GM12878 (cell line): ENCODE results near the gene HSP90AA1. TPM values are rescaled to one million over a fixed set of nuclear protein-coding genes. Genes with fewer than 3 reads are reported as not detected.

Experiments used
- ATAC-seq: fragments of 200-7000 bp; cut with Tn5 transposase; 3 replicates; pipeline ENCODE4 v1.9.1; 2020; ENCODE audit warnings: mild to moderate bottlenecking, moderate library complexity
- BruUV-seq: library from RNA; stranded (reverse); fragments of 400-500 nt; replicated peaks from 2 replicates; lab custom pipeline; 2021; lab: Mats Ljungman, UMichigan
- CTCF ChIA-PET: fragments of 300-600 bp; sonication (Branson Sonifier 250); formaldehyde crosslinking; extraction: SDS; loops from one replicate; lab custom pipeline; 2021; ENCODE audit warnings: inconsistent platforms; lab: Yijun Ruan, JAX
- POLR2A ChIA-PET: fragments of 350-600 bp; formaldehyde crosslinking; extraction: SDS; loops from one replicate; lab custom pipeline; 2021; ENCODE audit warnings: inconsistent platforms; lab: Charles Lee
- RAD21 ChIA-PET: fragments of 300-600 bp; sonication (Branson Sonifier 250); formaldehyde crosslinking; loops from one replicate; lab custom pipeline; 2023; ENCODE audit warnings: antibody characterized with exemption; ENCODE audit not compliant: unreplicated experiment; lab: Charles Lee
- SMC1A ChIA-PET: fragments of 300-600 bp; sonication (Branson Sonifier 250); formaldehyde crosslinking; loops from one replicate; lab custom pipeline; 2023; ENCODE audit not compliant: unreplicated experiment, uncharacterized antibody; lab: Charles Lee
- DNase-seq: peaks from one replicate; pipeline ENCODE4 v3.0.0-alpha.2; 2011; ENCODE audit warnings: low read depth, low spot score
- FAIRE-seq: peaks from 3 replicates; lab custom pipeline; 2011; peaks lifted over from hg19 to GRCh38; lab: Jason Lieb, UNC
- H2AFZ ChIP-seq: 2 replicates; pipeline ENCODE4 v1.6.0; 2011; ENCODE audit warnings: low read depth, low read length, control low read depth; ENCODE audit not compliant: control insufficient read depth
- H3K27ac ChIP-seq: 2 replicates; pipeline ENCODE4 v1.5.1; 2011; ENCODE audit warnings: control low read depth; ENCODE audit not compliant: control insufficient read depth, insufficient read depth
- H3K27me3 ChIP-seq, 2 experiments: replicated peaks in 1 of 2; 2 replicates each; pipeline versions ENCODE4 v1.6.0 to v1.6.1; 2011; ENCODE audit warnings: low read length in 1 of 2; ENCODE audit not compliant: control insufficient read depth in 2 of 2, insufficient read depth in 2 of 2
- H3K36me3 ChIP-seq, 2 experiments: 2 replicates each; pipeline ENCODE4 v1.5.1; 2011; ENCODE audit warnings: low read length in 1 of 2; ENCODE audit not compliant: control insufficient read depth in 2 of 2, insufficient read depth in 2 of 2
- H3K4me1 ChIP-seq: 2 replicates; pipeline ENCODE4 v1.6.1; 2011; ENCODE audit warnings: mild to moderate bottlenecking, low read length, moderate library complexity, mixed read lengths; ENCODE audit not compliant: control insufficient read depth, insufficient read depth
- H3K4me2 ChIP-seq: 2 replicates; pipeline ENCODE4 v1.6.0; 2011; ENCODE audit warnings: control low read depth; ENCODE audit not compliant: control insufficient read depth, insufficient read depth
- H3K4me3 ChIP-seq: fragments of 200-600 bp; sonication (generic); 2 replicates; pipeline ENCODE4 v1.5.1; 2016
- H3K79me2 ChIP-seq: 2 replicates; pipeline ENCODE4 v1.6.0; 2011; ENCODE audit warnings: low read length; ENCODE audit not compliant: control insufficient read depth, insufficient read depth
- H3K9ac ChIP-seq: 2 replicates; pipeline ENCODE4 v1.8.0; 2011; ENCODE audit warnings: low read length, control low read depth, mixed read lengths; ENCODE audit not compliant: control insufficient read depth, insufficient read depth
- H3K9me3 ChIP-seq: replicated peaks from 3 replicates; pipeline ENCODE4 v1.5.1; 2011; ENCODE audit warnings: mild to moderate bottlenecking, low read length; ENCODE audit not compliant: control insufficient read depth, insufficient read depth
- H4K20me1 ChIP-seq: 2 replicates; pipeline ENCODE4 v1.6.0; 2011; ENCODE audit not compliant: control insufficient read depth, insufficient read depth
- CBX3 ChIP-seq: fragments of 200-600 bp; sonication (generic); IDR thresholded peaks from 2 replicates; pipeline ENCODE4 v1.6.1; 2016; ENCODE audit warnings: low read depth, borderline replicate concordance
- CBX5 ChIP-seq: sonication (generic); IDR thresholded peaks from 2 replicates; pipeline ENCODE4 v1.6.1; 2016; ENCODE audit warnings: low read depth, moderate library complexity, mild to moderate bottlenecking, inconsistent platforms
- EZH2 ChIP-seq: IDR thresholded peaks from 2 replicates; pipeline ENCODE4 v1.6.1; 2012; ENCODE audit warnings: low read depth, mild to moderate bottlenecking, control low read depth, inconsistent platforms, low read length, borderline replicate concordance; ENCODE audit not compliant: control insufficient read depth
- FOXK2 ChIP-seq: fragments of 450-650 bp; IDR thresholded peaks from 2 replicates; pipeline ENCODE4 v1.6.1; 2017; ENCODE audit warnings: mild to moderate bottlenecking, moderate library complexity
- HDAC2 ChIP-seq: fragments of 200-600 bp; sonication (generic); IDR thresholded peaks from 2 replicates; pipeline ENCODE4 v1.6.1; 2017
- MXI1 ChIP-seq: fragments of 150-350 bp; IDR thresholded peaks from 2 replicates; pipeline ENCODE4 v1.6.1; 2011; ENCODE audit warnings: low read depth, mild to moderate bottlenecking, inconsistent platforms, low read length, improper control_type of control experiment
- PML ChIP-seq: IDR thresholded peaks from 2 replicates; pipeline ENCODE4 v1.6.1; 2012; ENCODE audit warnings: low read length, inconsistent platforms
- POLR2AphosphoS5 ChIP-seq: IDR thresholded peaks from 2 replicates; pipeline ENCODE4 v1.6.1; 2011; ENCODE audit warnings: mild to moderate bottlenecking, low read length, inconsistent platforms
- SMARCA5 ChIP-seq: fragments of 450-650 bp; IDR thresholded peaks from 2 replicates; pipeline ENCODE4 v1.6.1; 2017; ENCODE audit warnings: mild to moderate bottlenecking
- SMC3 ChIP-seq: IDR thresholded peaks from 2 replicates; pipeline ENCODE4 v1.6.1; 2011; ENCODE audit warnings: low read length, improper control_type of control experiment, borderline replicate concordance
- SREBF2 ChIP-seq: IDR thresholded peaks from 2 replicates; pipeline ENCODE4 v1.6.1; 2012; ENCODE audit warnings: mild to moderate bottlenecking, low read length
- SRF ChIP-seq, 2 experiments: IDR thresholded peaks; 2 replicates each; pipeline ENCODE4 v1.6.1; 2011; ENCODE audit warnings: low read depth in 2 of 2, low read length in 2 of 2, mild to moderate bottlenecking in 1 of 2, moderate library complexity in 1 of 2
- WGBS: methylation state at CpG from one replicate; pipeline ENCODE4 v1.1.6; 2016; ENCODE audit warnings: low lambda C conversion rate; ENCODE audit not compliant: insufficient replicate concordance, insufficient coverage; ENCODE audit errors: missing lambda C conversion rate; 5-methylcytosine and 5-hydroxymethylcytosine counted together
- in situ Hi-C: fragments of 300-500 bp; cut with MboI; formaldehyde crosslinking; loops from 9 replicates; pipeline ENCODE4 v1.14.3; 2018; ENCODE audit warnings: mixed read lengths
- intact Hi-C: fragments of 100-400 bp; cut with micrococcal nuclease; formaldehyde crosslinking; loops from one replicate; pipeline ENCODE4 v1.14.2; 2022; ENCODE audit not compliant: unreplicated experiment
- polyA plus RNA-seq, 11 experiments: library from polyadenylated mRNA; depleted of rRNA in 4 of 11; unstranded in 6 of 11; stranded (reverse) in 5 of 11; fragments of >200 nt; fragmentation: Nextera tagmentation in 4 of 11; fragmentation: Illumina TruSeq in 1 of 11; extraction: Ambion mirVana in 4 of 11; extraction: Trizol in 1 of 11; gene quantifications; 1 replicate in 1 of 11; 2 replicates in 10 of 11; pipeline versions ENCODE4 v1.2.1 to v1.2.3, GENCODE V29; 2011 to 2016; ENCODE audit warnings: inconsistent platforms in 2 of 11, missing spikeins in 2 of 11, low read depth in 1 of 11
- total RNA-seq, 4 experiments: library from RNA; depleted of rRNA in 3 of 4; stranded (reverse); fragments of >200 nt in 3 of 4; fragmentation: Illumina TruSeq in 1 of 4; extraction: Trizol in 1 of 4; gene quantifications; 2 replicates each; pipeline versions ENCODE4 v1.2.1 to v1.2.3, GENCODE V29; 2013 to 2021
- TF ChIP-seq, protein P1 (sequence below), 3 experiments: IDR thresholded peaks in 2 of 3; conservative IDR thresholded peaks in 1 of 3; 2 replicates each; pipeline ENCODE4 v1.5.1; 2011; ENCODE audit warnings: low read depth in 3 of 3, low read length in 3 of 3, mild to moderate bottlenecking in 3 of 3, control low read depth in 2 of 3, moderate library complexity in 2 of 3, inconsistent platforms in 1 of 3, mixed read lengths in 1 of 3; ENCODE audit not compliant: control insufficient read depth in 2 of 3, insufficient read depth in 1 of 3; ENCODE audit errors: extremely low read depth in 1 of 3

The HSP90AA1 gene
- total and polyA plus RNA-seq, 10 of the 15 experiments (the other 5 are each of a cell fraction or from before 2014, with no cell fraction given): 262 to 1,315 (median 635) TPM

DNA sequence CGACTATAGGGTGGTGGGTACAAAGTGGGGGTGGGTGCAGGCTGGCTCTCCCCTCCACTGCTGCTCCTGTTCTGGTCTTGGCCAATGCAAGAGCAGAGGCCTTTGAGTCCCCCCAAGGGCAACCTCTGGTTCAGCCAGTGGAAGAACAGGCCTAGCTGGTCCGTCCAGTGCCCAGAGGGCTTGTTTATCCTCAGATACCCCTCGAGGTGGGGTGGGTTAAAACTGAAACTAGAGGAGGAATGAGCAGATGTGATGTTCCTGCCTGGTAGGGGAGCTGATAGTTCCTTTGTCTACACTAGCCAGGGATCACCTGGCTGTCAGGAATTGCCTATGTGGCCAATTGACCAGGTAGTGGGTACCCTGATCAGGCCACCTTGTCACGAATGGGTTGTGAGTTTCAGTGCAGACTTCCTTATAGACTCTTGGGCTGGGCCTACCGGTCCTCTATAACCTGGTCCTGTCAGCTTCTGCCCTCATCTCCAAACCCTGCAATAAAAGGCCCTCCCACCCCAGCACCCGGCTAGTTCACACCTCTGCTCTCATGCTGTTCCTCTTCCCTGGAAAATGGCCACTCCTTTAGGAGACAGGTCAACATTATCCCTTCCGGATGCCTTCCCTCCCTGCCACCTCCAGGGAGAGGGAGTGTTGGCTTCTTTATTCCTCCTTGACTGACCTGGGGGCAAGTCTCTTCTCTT lies 10.7 kb upstream of the HSP90AA1 start:
- ChIA-PET RAD21 (interaction anchor here (1.1 to 2.6 kb wide), 6 partner anchors 51 to 391 kb away, joined by 3 to 21 read pairs (median 8); no protein-coding TSS in a partner anchor), SMC1A (interaction anchor here (0.6 to 2.6 kb wide), 11 partner anchors 13 to 390 kb away, joined by 3 to 13 read pairs (median 6); no protein-coding TSS in a partner anchor), POLR2A (interaction anchor here (0.7 kb wide), 1 partner anchor 140 kb away, joined by 4 read pairs; no protein-coding TSS in a partner anchor), CTCF (interaction anchor here (0.7 to 4.1 kb wide), 23 partner anchors 9 to 1706 kb away, joined by 3 to 58 read pairs (median 5); partner anchors contain the start of gene DYNC1H1)
- BruUV-seq: no TSS peak
- intact Hi-C loops: loop anchor here (2.0 to 5.0 kb wide), 2 partner anchors 35 to 215 kb away; no protein-coding TSS in a partner anchor
- in situ Hi-C loops: loop anchor here (5.0 kb wide), 1 partner anchor 135 kb away; the partner anchor contains the start of gene DYNC1H1
- no peaks in the 10 kb centered on the region for H3K27me3 ChIP-seq
- H3K4me1 ChIP-seq: peaks cover under 1% of the 10 kb centered on the region; the same call in 1 of the 2 replicates
- no peaks in the 10 kb centered on the region for H3K79me2 ChIP-seq
- no peak overlapping the region for H3K9ac ChIP-seq
- H3K9me3 ChIP-seq: no peaks in the 10 kb centered on the region
- H2AFZ ChIP-seq: no peak overlapping the region
- DNase-seq (no peak), ATAC-seq (no peak), FAIRE-seq (no peak)
- H3K36me3 ChIP-seq: no peaks in the 10 kb centered on the region
- H3K4me3 ChIP-seq: no peak overlapping the region
- no peak for TF ChIP-seq SRF (IDR thresholded peaks at IDR 0.05; ENCODE audit: low read depth in 2 of 2, low read length in 2 of 2)
- H3K27ac ChIP-seq: no peak overlapping the region
- no peaks in the 10 kb centered on the region for H4K20me1 ChIP-seq
- H3K4me2 ChIP-seq: no peak overlapping the region
- 25% methylated on average over 7 of the region's 7 CpGs for WGBS

DNA sequence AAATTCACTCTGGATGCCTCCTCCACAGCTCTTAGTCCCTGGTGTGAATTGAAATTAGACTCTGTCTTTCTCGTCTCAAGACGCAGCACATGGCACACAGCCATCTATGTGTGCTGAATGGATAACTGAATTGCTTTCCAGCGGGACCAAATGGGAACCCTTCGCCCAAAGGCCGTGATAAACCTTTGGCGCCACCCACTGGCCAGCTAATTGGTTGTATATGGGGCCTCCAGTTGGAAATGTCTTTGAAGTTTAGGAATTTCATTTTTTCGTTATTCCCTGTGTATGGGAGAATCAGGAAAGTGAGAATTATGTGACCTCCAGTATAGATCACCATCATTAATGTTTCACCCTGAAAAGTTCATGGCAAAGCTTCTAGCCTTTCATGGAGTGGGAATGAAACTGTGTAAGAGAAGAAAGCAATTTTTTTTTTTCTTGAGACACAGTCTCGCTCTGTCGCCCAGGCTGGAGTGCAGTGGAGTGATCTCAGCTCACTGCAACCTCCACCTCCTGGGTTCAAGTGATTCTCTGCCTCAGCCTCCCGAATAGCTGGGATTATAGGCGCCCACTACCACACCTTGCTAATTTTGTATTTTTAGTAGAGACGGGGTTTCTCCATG lies 9.8 kb upstream of the HSP90AA1 start:
- H3K9ac ChIP-seq: no peak overlapping the region
- no peaks in the 10 kb centered on the region; the same call in 1 of the 2 replicates for H3K4me1 ChIP-seq
- ChIA-PET SMC1A (interaction anchor here (0.6 to 2.6 kb wide), 25 partner anchors 9 to 389 kb away, joined by 3 to 13 read pairs (median 5); no protein-coding TSS in a partner anchor), RAD21 (interaction anchor here (0.6 to 2.6 kb wide), 20 partner anchors 9 to 390 kb away, joined by 3 to 10 read pairs (median 5); no protein-coding TSS in a partner anchor), POLR2A (interaction anchor here (0.8 to 1.3 kb wide), 2 partner anchors 8 to 223 kb away, joined by 3 read pairs; no protein-coding TSS in a partner anchor), CTCF (interaction anchor here (0.7 to 4.1 kb wide), 34 partner anchors 8 to 390 kb away, joined by 3 to 58 read pairs (median 4); partner anchors contain the start of gene DYNC1H1)
- intact Hi-C loops: loop anchor here (1.0 to 5.0 kb wide), 3 partner anchors 34 to 216 kb away; no protein-coding TSS in a partner anchor
- no peaks in the 10 kb centered on the region for H3K36me3 ChIP-seq
- no peak for DNase-seq
- peak; percentile 64 for FAIRE-seq
- no peaks in the 10 kb centered on the region for H3K27me3 ChIP-seq
- H3K4me3 ChIP-seq: no peak overlapping the region
- 30% methylated on average over 12 of the region's 12 CpGs for WGBS
- H4K20me1 ChIP-seq: no peaks in the 10 kb centered on the region
- no TSS peak for BruUV-seq
- peak; percentile 88 for ATAC-seq
- H2AFZ ChIP-seq: no peak overlapping the region
- H3K27ac ChIP-seq: no peak overlapping the region
- in situ Hi-C loops: loop anchor here (5.0 kb wide), 1 partner anchor 134 kb away; the partner anchor contains the start of gene DYNC1H1
- no peak overlapping the region for H3K4me2 ChIP-seq
- no peaks in the 10 kb centered on the region for H3K9me3 ChIP-seq
- no peaks in the 10 kb centered on the region for H3K79me2 ChIP-seq
- TF ChIP-seq SMARCA5 (peak; percentile 65; the same call in 1 of the 2 replicates), CBX3 (no peak), MXI1 (no peak), HDAC2 (no peak), FOXK2 (no peak), CBX5 (no peak), POLR2AphosphoS5 (no peak), SREBF2 (no peak), SMC3 (peak; percentile 92), PML (no peak), EZH2 (no peak)
- TF ChIP-seq, protein P1, sequence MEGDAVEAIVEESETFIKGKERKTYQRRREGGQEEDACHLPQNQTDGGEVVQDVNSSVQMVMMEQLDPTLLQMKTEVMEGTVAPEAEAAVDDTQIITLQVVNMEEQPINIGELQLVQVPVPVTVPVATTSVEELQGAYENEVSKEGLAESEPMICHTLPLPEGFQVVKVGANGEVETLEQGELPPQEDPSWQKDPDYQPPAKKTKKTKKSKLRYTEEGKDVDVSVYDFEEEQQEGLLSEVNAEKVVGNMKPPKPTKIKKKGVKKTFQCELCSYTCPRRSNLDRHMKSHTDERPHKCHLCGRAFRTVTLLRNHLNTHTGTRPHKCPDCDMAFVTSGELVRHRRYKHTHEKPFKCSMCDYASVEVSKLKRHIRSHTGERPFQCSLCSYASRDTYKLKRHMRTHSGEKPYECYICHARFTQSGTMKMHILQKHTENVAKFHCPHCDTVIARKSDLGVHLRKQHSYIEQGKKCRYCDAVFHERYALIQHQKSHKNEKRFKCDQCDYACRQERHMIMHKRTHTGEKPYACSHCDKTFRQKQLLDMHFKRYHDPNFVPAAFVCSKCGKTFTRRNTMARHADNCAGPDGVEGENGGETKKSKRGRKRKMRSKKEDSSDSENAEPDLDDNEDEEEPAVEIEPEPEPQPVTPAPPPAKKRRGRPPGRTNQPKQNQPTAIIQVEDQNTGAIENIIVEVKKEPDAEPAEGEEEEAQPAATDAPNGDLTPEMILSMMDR (IDR thresholded peaks at IDR 0.05 in 2 of 3, conservative IDR thresholded peaks at IDR 0.05 in 1 of 3; ENCODE audit: control insufficient read depth in 2 of 3, extremely low read depth in 1 of 3, insufficient read depth in 1 of 3, low read depth in 3 of 3, low read length in 3 of 3): peak; percentile 78 to 92 (median 88)
